Trophoblast cell (in vitro differentiated cells and primary cell): ENCODE results near the gene KIF5A.

Source experiments
- DNase-seq, 2 donors: peaks; one replicate each; pipeline ENCODE4 v3.0.0-alpha.2; 2016
- H2AFZ ChIP-seq: 2 replicates; pipeline ENCODE4 v1.6.1; 2013; ENCODE audit warnings: low read length, moderate library complexity, mild to moderate bottlenecking; ENCODE audit not compliant: insufficient read depth, poor library complexity
- H2AK5ac ChIP-seq: 2 replicates; pipeline ENCODE4 v1.6.1; 2013; ENCODE audit warnings: mild to moderate bottlenecking, low read length
- H2BK120ac ChIP-seq: 2 replicates; pipeline ENCODE4 v1.6.1; 2013; ENCODE audit warnings: low read length, mild to moderate bottlenecking, moderate library complexity; ENCODE audit not compliant: insufficient read depth, poor library complexity
- H2BK12ac ChIP-seq: 2 replicates; pipeline ENCODE4 v1.6.1; 2013; ENCODE audit warnings: mild to moderate bottlenecking, low read length, moderate library complexity
- H2BK5ac ChIP-seq: 2 replicates; pipeline ENCODE4 v1.6.1; 2013; ENCODE audit warnings: low read length, low read depth, moderate library complexity, mild to moderate bottlenecking; ENCODE audit not compliant: poor library complexity
- H3K14ac ChIP-seq: 2 replicates; pipeline ENCODE4 v1.6.1; 2013; ENCODE audit warnings: mild to moderate bottlenecking, low read length
- H3K18ac ChIP-seq: 2 replicates; pipeline ENCODE4 v1.6.1; 2013; ENCODE audit warnings: mild to moderate bottlenecking, low read length
- H3K23ac ChIP-seq: 2 replicates; pipeline ENCODE4 v1.6.1; 2013; ENCODE audit warnings: low read length
- H3K27ac ChIP-seq: 2 replicates; pipeline ENCODE4 v1.5.1; 2013; ENCODE audit warnings: low read depth, mild to moderate bottlenecking, inconsistent platforms, low read length, moderate library complexity
- H3K27me3 ChIP-seq: 2 replicates; pipeline ENCODE4 v1.6.1; 2013; ENCODE audit warnings: inconsistent platforms, mild to moderate bottlenecking, low read length, moderate library complexity; ENCODE audit not compliant: insufficient read depth
- H3K36me3 ChIP-seq, 2 experiments: 1 replicate in 1 of 2; 2 replicates in 1 of 2; pipeline ENCODE4 v1.6.1; 2013; ENCODE audit warnings: low read length in 2 of 2, mild to moderate bottlenecking in 2 of 2, moderate library complexity in 1 of 2; ENCODE audit not compliant: insufficient read depth in 2 of 2, control insufficient read depth in 1 of 2
- H3K4ac ChIP-seq: 2 replicates; pipeline ENCODE4 v1.6.1; 2013; ENCODE audit warnings: low read depth, mild to moderate bottlenecking, low read length, moderate library complexity
- H3K4me1 ChIP-seq, 2 experiments: 1 replicate in 1 of 2; 2 replicates in 1 of 2; pipeline ENCODE4 v1.6.1; 2013; ENCODE audit warnings: low read length in 2 of 2, mild to moderate bottlenecking in 2 of 2, moderate library complexity in 1 of 2; ENCODE audit not compliant: insufficient read depth in 2 of 2, control insufficient read depth in 1 of 2
- H3K4me2 ChIP-seq: 2 replicates; pipeline ENCODE4 v1.6.1; 2013; ENCODE audit warnings: inconsistent platforms, mild to moderate bottlenecking, low read length, moderate library complexity
- H3K4me3 ChIP-seq: 2 replicates; pipeline ENCODE4 v1.5.1; 2013; ENCODE audit warnings: mild to moderate bottlenecking, low read depth, low read length, inconsistent platforms
- H3K79me1 ChIP-seq: one replicate; pipeline ENCODE4 v1.6.1; 2013; ENCODE audit warnings: low read length
- H3K79me2 ChIP-seq: 2 replicates; pipeline ENCODE4 v1.6.1; 2013; ENCODE audit warnings: low read length, mild to moderate bottlenecking; ENCODE audit not compliant: control insufficient read depth, insufficient read depth, poor library complexity
- H3K9ac ChIP-seq: 2 replicates; pipeline ENCODE4 v1.6.1; 2013; ENCODE audit warnings: mild to moderate bottlenecking, low read length
- H3K9me3 ChIP-seq: 2 replicates; pipeline ENCODE4 v1.6.1; 2013; ENCODE audit warnings: low read depth, mild to moderate bottlenecking, control low read depth, inconsistent platforms, low read length; ENCODE audit not compliant: insufficient read depth
- H4K12ac ChIP-seq: 2 replicates; pipeline ENCODE4 v1.6.1; 2013; ENCODE audit warnings: low read depth, mild to moderate bottlenecking, low read length, moderate library complexity
- H4K8ac ChIP-seq: 2 replicates; pipeline ENCODE4 v1.6.1; 2013; ENCODE audit warnings: low read depth, mild to moderate bottlenecking, low read length, moderate library complexity
- H4K91ac ChIP-seq: one replicate; pipeline ENCODE4 v1.6.1; 2013; ENCODE audit warnings: low read depth, mild to moderate bottlenecking, low read length, moderate library complexity
- WGBS: extraction: QIAGEN DNeasy Blood & Tissue Kit; methylation state at CpG from one replicate; pipeline ENCODE4 v1.1.7; 2013; ENCODE audit warnings: missing lambda C conversion rate; ENCODE audit not compliant: insufficient read length, insufficient coverage; ENCODE audit errors: extremely low coverage; 5-methylcytosine and 5-hydroxymethylcytosine counted together

The KIF5A gene

DNA sequence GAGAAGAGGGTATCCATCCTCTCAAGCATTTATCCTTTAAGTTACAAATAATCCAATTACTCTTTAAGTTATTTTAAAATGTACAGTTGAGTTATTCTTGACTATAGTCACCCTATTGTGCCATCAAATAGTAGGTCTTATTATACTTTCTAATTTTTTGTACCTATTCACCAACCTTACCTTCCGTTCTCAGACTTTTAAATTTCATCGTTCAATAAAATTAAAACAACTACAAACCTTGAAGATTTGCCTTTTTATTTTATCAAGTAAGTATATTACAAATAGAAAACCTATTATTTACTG lies 1.9 kb upstream of the KIF5A start:
- no peak overlapping the region for H3K4ac ChIP-seq
- H2AK5ac ChIP-seq: no peak overlapping the region
- no peak overlapping the region for H2BK5ac ChIP-seq
- no peak overlapping the region for H4K8ac ChIP-seq
- no peak overlapping the region for H3K18ac ChIP-seq
- no peak overlapping the region for H2BK12ac ChIP-seq
- no peak overlapping the region for H3K23ac ChIP-seq
- H3K36me3 ChIP-seq: peaks cover 5 to 8% of the 10 kb centered on the region in 2 experiments
- H4K12ac ChIP-seq: no peak overlapping the region
- peaks cover 3% of the 10 kb centered on the region for H3K9me3 ChIP-seq
- DNase-seq: no peak
- H3K14ac ChIP-seq: no peak overlapping the region
- no peak overlapping the region for H3K27ac ChIP-seq
- H3K4me3 ChIP-seq: no peak overlapping the region
- no peak overlapping the region for H4K91ac ChIP-seq
- H3K9ac ChIP-seq: no peak overlapping the region
- H3K4me2 ChIP-seq: no peak overlapping the region
- peaks cover 11% of the 10 kb centered on the region in 2 experiments for H3K4me1 ChIP-seq
- peaks cover 8% of the 10 kb centered on the region for H3K79me2 ChIP-seq
- H3K79me1 ChIP-seq: peaks cover 5% of the 10 kb centered on the region
- peaks cover 22% of the 10 kb centered on the region for H3K27me3 ChIP-seq
- WGBS: 100% methylated on average over 2 of the region's 2 CpGs
- no peak overlapping the region for H2AFZ ChIP-seq
- no peak overlapping the region for H2BK120ac ChIP-seq

DNA sequence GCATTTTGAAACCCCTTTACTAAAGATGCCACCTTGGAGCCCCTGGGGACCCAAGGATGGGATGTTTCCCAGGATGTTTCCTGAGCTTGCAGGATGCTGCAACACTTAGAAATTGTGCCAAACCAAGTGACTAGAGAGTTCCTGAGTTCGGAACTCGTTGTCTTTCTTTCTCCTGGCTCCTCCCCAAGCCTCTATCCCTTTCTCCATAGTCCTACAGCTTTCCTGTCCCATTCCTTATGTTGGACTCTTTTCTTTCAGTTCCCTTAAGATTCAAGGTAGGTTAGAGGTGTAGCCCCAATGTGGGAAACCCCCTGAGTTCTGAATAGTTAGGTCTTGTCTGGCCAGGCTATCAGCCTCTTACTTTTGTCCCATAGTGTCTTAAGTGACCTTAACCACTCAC lies 1.4 kb upstream of the KIF5A start:
- DNase-seq: no peak
- peaks cover 5% of the 10 kb centered on the region for H3K79me1 ChIP-seq
- H3K4ac ChIP-seq: no peak overlapping the region
- no peak overlapping the region for H3K4me2 ChIP-seq
- no CpG with 5 or more reads among the region's 2 CpGs for WGBS
- H3K9ac ChIP-seq: no peak overlapping the region
- H3K27ac ChIP-seq: no peak overlapping the region
- no peak overlapping the region for H3K4me3 ChIP-seq
- no peak overlapping the region for H2BK12ac ChIP-seq
- H3K36me3 ChIP-seq: peaks cover 2 to 7% of the 10 kb centered on the region in 2 experiments
- H4K8ac ChIP-seq: no peak overlapping the region
- no peak overlapping the region for H2BK120ac ChIP-seq
- H3K27me3 ChIP-seq: peaks cover 22% of the 10 kb centered on the region
- H3K18ac ChIP-seq: no peak overlapping the region
- H3K9me3 ChIP-seq: peaks cover 3% of the 10 kb centered on the region
- no peak overlapping the region for H3K23ac ChIP-seq
- H3K14ac ChIP-seq: no peak overlapping the region
- no peak overlapping the region for H2AK5ac ChIP-seq
- H4K12ac ChIP-seq: no peak overlapping the region
- H2BK5ac ChIP-seq: no peak overlapping the region
- H4K91ac ChIP-seq: no peak overlapping the region
- H2AFZ ChIP-seq: no peak overlapping the region
- peaks cover 11 to 15% of the 10 kb centered on the region in 2 experiments for H3K4me1 ChIP-seq
- peaks cover 8% of the 10 kb centered on the region for H3K79me2 ChIP-seq

DNA sequence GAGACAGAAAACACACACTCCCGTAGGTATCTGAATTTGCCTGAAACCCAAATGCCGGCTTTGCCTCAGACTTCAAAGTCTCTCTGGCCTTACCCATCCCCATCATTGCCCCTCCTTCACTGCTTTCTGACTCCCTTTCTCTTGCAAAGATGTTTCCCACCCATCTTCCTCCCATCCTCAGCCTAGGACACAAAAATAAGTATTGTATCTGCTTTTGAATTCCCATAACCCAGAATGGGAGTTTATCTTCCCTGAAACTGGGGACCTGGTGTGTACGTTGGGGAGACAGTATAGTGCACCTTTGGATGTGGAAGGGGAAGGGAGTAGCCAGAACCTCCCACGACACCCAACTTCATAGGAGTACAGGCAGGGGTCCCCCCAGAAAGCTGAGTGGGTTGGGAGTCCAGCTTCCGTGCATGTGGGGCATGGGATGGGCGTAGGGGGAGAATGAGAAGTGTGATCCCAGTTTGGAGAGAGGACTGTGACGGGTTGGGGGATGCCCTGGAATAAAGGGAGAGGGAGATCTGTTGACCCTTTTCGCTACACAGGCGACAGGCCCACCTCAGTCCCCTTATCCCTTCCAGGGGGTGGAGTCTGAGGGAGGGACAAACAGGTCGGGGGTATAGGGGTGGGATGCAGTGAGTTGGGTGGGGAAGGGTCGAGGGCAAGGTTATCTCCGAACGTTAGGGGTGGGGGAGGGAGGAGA lies 488 bp upstream of the KIF5A start:
- no peak overlapping the region for H2BK12ac ChIP-seq

DNA sequence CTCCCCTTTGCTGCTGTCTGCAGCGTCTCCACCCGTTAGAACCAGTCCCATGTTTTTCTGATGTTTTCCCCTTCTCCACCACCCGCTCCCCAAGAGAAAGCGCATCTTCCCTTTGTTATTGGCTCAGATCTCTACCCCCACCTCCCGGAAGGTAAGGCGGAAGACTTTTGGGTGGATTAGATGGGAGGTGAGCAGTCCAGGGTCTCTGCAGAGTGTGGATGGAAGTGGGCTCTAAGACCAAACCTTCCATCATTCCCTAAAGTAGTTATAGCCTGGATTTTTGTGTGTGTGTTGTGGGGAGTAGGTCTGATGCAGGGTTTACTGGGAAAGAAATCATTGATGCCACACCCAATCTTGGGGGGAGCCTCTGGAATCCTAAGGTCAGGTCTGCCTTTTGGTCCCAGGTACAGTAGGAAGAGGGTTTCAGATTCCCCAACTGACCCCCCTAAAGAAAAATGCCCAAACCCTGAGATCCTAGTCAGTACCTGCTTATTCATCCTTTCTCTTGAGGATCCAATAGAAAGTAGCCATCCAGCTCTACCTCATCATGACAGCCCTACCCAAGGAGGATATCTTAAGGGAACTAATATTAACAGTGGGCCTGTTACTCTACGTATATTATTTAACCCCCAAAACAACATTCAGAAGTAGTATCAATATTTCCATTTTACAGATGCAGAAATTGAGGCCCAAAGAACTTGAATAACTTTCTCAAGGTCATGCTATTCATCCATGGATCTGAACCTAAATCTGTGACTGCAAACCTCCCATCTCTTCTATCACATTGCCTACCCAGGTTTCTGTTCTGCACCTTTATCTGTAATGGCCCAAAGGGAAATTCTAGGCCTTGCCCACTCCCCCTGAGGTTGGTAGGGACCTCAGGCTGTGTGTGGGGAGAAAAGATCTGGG lies 1.1 kb downstream of the KIF5A start:
- Histone ChIP-seq H3K4me2 (no peak overlapping the region), H3K4ac (no peak overlapping the region), H4K8ac (no peak overlapping the region), H3K36me3 (no peaks in the 10 kb centered on the region), H3K79me2 (peaks cover 8% of the 10 kb centered on the region), H4K91ac (no peak overlapping the region), H2AFZ (no peak overlapping the region), H2BK5ac (no peak overlapping the region), H3K79me1 (peaks cover 5% of the 10 kb centered on the region), H2AK5ac (no peak overlapping the region), H3K9ac (no peak overlapping the region), H3K14ac (no peak overlapping the region), H3K27me3 (peaks cover 22% of the 10 kb centered on the region), H3K4me1 (peaks cover 8 to 12% of the 10 kb centered on the region in 2 experiments), H3K9me3 (peaks cover 3% of the 10 kb centered on the region), H3K23ac (no peak overlapping the region), H3K27ac (no peak overlapping the region), H2BK120ac (no peak overlapping the region), H2BK12ac (no peak overlapping the region), H3K18ac (no peak overlapping the region), H4K12ac (no peak overlapping the region), H3K4me3 (no peak overlapping the region)
- no peak for DNase-seq
- no CpG with 5 or more reads among the region's 7 CpGs for WGBS

More for the DNA sequence above, 488 bp upstream of the KIF5A start:
- no peak for DNase-seq
- no peak overlapping the region for H3K18ac ChIP-seq
- no peak overlapping the region for H3K27ac ChIP-seq
- peaks cover 11 to 15% of the 10 kb centered on the region in 2 experiments for H3K4me1 ChIP-seq
- no peak overlapping the region for H3K4ac ChIP-seq
- peaks cover 22% of the 10 kb centered on the region for H3K27me3 ChIP-seq
- no peak overlapping the region for H2BK120ac ChIP-seq
- H3K9ac ChIP-seq: no peak overlapping the region
- no peak overlapping the region for H4K91ac ChIP-seq
- no peak overlapping the region for H2AFZ ChIP-seq
- H3K4me3 ChIP-seq: peak overlapping the region; percentile 5
- no peak overlapping the region for H2BK5ac ChIP-seq
- WGBS: no CpG with 5 or more reads among the region's 13 CpGs
- H3K23ac ChIP-seq: no peak overlapping the region
- H2AK5ac ChIP-seq: no peak overlapping the region
- no peak overlapping the region for H3K14ac ChIP-seq
- H3K4me2 ChIP-seq: peak overlapping the region; percentile 64
- H3K9me3 ChIP-seq: peaks cover 3% of the 10 kb centered on the region
- H3K36me3 ChIP-seq: peaks cover 0 to 4% of the 10 kb centered on the region in 2 experiments
- no peak overlapping the region for H4K12ac ChIP-seq
- peaks cover 8% of the 10 kb centered on the region for H3K79me2 ChIP-seq
- H4K8ac ChIP-seq: no peak overlapping the region
- H3K79me1 ChIP-seq: peaks cover 5% of the 10 kb centered on the region
